ENCODE measurements around the gene STK38. TPM values are rescaled to one million over a fixed set of nuclear protein-coding genes. Genes with fewer than 3 reads are reported as not detected.
A peak's percentile ranks its signal among the peaks of the same experiment; 100 is the strongest.
"Not testable (repeated sequence)": the region's sequence is repeated elsewhere in the genome, so short reads cannot be mapped to it uniquely, and the experiment has no call there.

Gene STK38
- 10 to 100 TPM; 35.1 to 45.0 (median 44.4) TPM for polyA plus RNA-seq (ENCODE audit: insufficient read depth in 1 of 5, insufficient read length in 5 of 5, low replicate concordance in 1 of 5)
- long read RNA-seq, donor 1, partial matches to known transcripts, result 0 of 4 reads
- long read RNA-seq, donor 1, other reads (novel, unspliced or antisense), result 0 of 4 reads
- long read RNA-seq, donor 2, partial matches to known transcripts, result 0 of 1 reads
- long read RNA-seq, donor 2, other reads (novel, unspliced or antisense), result 0 of 1 reads
- long read RNA-seq, donor 3, partial matches to known transcripts, result 17 of 17 reads
- long read RNA-seq, donor 3, other reads (novel, unspliced or antisense), result 0 of 17 reads
- long read RNA-seq, donor 4, result 0 reads
- long read RNA-seq, donor 5, partial matches to known transcripts, result 0 of 2 reads
- long read RNA-seq, donor 5, other reads (novel, unspliced or antisense), result 0 of 2 reads
- long read RNA-seq, donor 6, partial matches to known transcripts, result 19 of 22 reads
- long read RNA-seq, donor 6, other reads (novel, unspliced or antisense), result 0 of 22 reads
- long read RNA-seq, donor 7, partial matches to known transcripts, result 7 of 7 reads
- long read RNA-seq, donor 7, other reads (novel, unspliced or antisense), result 0 of 7 reads
- long read RNA-seq, donor 8, partial matches to known transcripts, result 0 of 1 reads
- long read RNA-seq, donor 8, other reads (novel, unspliced or antisense), result 0 of 1 reads

DNA sequence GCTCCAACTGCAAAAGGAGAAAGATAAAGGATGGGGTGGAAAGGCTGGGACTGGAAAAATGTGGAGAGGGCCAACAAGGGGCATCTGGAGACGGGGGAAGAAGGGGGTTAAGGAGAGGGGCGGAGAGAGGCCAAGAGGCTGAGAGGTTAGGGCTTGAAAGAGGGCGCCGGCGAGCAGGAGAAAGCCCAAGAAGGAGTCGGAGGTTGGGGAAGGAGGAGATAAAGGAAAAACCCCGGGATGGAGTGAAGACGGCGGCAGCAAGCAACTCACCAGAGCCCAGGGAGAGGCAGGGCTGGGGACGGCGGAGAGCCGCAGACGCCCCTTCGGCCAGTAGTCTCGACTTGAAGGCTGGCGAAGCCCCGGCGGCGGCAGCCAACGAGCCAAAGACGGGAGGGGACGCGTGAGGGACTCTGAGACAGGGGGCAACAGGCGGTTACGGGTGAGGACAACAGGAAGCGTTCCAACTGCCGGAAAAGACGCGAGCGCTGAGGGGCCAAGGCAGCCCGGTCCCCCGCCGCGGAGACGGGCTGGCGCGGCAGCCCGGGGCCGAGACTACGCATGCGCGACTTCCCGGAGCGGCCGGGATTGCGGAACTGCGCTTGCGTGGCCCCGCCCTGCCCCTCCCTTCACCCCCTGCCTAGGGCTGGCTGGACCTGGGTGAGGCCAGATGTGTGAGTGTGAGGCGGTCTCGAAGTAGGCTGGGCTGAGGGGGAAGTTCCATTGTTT lies at the start of gene STK38:
Gene STK38 (minus strand): TSS at position 560 of the 726 bp plus-strand sequence. CDS start 7,277 bp downstream, outside the sequence.
- DNase-seq, result peak; percentile 90 to 92

DNA sequence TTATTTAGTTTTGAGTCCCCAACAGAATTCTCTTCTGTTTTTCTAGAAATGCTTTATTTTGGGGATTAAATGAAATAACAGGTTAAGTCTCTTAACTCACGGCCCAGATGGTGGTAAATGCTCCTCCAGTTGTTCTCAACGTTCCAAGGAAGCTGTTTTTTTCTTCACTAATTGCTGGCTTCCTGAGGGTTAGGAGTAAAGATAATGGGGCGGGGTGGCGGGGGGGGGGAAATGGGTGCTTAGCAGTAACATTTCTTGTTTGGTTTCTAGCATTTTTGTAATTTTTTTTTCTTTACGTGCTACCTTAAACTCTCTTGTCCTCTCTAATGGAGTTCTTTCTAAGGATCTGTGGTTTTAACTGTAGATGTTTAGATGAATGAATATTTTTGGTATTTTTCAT lies 49.1 kb upstream of the STK38 start:
- DNase-seq, result no peak

DNA sequence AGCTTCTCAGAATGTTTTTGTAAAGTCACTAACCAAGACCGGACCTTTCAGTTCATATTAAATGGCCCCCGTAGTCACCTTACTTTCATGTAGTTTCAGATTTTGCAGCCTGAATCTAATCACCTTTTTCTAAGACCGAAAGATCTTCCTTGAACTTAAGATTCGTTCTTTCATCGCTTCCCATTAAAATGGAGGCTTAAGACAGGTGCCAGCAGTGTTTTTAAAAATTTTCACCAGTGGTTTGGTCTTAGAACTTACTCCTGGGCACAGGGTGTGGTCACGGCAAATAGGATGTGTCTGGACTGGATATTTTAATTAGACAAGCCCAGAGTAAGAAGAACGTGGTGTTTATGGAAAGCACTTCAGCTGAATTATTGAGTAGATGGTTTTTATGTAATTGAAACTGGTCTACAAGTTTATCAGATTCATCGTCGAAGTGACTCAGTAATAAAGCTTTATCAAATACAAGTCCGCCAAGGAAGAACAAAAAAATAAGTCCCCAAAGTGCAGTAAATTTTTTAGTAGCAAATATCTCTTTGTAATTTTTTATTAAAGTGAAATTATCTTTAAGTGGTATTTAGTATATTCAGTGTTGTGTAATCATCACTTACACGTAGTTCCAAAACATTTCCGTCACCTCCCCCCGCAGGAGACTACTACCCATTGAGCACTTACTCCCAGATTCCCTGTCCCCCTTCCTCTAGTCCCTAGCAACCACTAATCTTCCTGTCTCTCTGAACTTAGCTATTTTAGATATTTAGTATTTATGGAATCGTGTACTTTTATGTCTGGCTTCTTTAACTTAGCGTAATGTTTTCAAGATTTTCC lies 47.8 kb upstream of the STK38 start:
- DNase-seq, result peak; percentile 60 to 71

DNA sequence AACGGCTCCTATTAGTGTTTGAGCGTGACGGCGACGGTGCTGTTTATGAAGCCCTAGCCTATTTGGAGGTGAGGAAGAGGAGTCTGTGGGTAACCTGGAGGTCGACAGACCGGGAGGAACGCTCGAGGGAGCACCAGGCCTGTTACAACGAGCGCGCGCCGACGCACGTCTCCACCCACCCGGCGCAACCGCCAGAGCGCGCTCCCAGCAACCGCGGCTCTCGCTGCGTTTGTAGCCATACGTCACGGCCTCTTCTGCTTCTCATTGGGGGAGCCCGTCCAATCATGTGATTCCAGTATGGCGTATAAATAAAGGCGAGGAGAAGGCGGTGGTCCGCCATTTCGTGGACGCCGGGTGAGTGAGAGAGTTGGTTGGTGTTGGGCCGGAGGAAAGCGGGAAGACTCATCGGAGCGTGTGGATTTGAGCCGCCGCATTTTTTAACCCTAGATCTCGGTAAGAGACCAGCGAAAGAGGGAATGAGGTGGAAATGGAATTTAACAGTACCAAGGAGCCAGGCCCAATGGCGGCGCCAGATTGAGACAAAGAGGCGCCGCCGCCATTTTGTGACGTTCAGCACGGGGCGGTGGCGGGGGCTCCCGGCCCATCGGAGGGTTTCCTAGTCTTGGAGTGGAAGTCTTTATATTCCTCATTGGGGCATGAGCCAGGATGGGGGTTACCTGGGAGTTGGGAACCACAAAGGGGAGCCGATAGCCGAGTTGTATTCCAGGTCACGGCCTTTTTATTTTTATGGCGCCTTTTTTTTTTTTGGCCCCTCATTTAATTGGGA lies 46.9 kb upstream of the STK38 start, which contains the start of gene SRSF3:
Gene SRSF3 (plus strand): TSS at position 334 of the 787 bp plus-strand sequence. CDS start 2,401 bp downstream, outside the sequence.
- peak; percentile 98 for DNase-seq

DNA sequence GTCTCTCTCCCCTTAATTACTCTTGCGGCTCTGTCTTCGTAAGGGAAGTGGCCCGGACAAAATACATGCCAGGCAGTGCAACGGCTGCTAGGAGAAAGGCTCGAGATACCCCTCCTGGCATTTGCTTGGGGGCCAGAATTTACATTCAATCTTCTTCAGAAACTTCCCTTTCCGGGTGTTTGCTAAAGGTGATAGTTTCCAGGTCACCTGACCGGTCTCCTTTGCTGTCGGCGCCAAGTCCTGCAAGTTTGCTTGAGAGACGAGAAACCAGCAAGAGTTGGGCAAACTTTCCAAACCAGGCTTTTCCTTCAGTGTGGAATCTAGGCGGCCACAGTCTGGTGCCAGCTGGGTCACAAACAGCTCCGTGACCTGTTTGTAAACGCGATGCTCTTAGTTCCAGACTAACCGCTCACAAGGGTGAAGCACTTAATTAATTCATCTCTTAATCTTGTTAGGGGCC lies 46.3 kb upstream of the STK38 start:
- no peak for DNase-seq

DNA sequence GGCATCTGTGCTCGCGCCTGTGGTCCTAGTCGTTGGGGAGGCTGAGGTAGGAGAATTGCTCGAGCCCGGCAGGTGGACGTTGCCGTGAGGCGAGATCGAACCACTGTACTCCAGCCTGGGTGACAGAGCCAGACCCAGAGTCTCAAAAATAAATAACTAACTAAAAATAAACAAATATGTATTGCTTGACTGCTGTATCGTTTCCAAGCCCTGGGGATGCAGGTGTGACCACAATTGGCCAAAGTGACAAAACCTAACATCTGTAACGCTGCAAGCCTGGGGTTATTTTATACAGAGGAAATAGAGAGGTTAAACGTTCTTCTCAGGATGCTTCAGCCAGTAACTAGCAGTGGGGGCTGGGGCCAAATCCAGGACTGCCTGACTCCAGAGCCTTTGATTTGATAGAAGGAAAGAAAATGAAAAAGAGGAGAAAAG lies 45.0 kb upstream of the STK38 start:
- no peak for DNase-seq

DNA sequence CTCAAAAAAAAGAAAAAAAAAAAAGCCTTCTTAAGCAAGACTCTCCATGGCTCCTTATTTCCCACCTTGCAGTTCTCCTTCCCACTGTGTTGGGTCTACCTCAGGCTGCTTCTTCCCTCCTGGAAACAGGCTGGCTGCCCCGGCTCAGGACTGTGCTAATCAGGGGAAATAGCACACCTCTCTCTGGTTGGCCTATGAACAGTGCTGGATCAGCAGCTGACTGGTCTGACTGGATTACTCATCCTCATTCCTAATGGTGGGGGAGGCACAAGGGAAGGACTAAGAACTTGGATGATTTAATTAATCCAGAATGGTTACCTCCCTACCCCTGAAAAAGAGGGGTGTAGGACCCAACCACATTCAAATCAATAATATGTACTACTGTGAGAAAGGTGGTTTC lies 43.0 kb upstream of the STK38 start:
- DNase-seq, result no peak

DNA sequence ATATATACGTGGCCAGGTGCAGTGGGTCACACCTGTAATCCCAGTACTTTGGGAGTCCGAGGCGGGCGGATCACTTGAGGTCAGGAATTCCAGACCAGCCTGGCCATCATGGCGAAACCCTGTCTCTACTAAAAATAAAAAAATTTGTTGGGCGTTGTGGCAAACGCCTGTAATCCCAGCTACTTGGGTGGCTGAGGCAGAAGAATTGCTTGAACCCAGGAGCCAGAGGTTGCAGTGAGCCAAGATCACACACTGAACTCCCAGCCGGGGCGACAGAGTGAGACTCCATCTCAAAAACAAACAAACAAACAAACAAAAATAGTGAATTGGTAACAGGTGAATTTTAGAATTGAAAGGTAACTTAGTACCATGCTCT lies 41.7 kb upstream of the STK38 start:
- DNase-seq, result not testable (repeated sequence)

DNA sequence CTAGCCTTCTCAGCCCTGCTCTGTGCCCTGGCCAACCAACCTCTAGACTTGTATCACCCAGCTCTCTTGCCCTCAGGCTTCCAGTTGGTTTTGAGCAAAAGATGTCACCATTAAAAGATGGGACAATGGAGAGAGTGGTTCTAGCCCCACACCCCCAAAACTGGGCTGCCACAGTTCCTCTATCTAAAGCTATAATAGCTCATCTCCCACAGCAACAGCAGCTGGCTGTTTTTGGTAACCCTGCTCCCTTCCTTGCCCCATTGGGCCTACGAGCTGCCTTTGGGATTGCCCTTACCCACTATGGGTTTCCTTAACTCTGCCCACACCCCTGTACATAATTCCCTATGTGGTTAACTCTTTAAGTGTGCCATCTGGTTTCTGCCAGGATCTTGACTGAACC lies 39.3 kb upstream of the STK38 start:
- no peak for DNase-seq

DNA sequence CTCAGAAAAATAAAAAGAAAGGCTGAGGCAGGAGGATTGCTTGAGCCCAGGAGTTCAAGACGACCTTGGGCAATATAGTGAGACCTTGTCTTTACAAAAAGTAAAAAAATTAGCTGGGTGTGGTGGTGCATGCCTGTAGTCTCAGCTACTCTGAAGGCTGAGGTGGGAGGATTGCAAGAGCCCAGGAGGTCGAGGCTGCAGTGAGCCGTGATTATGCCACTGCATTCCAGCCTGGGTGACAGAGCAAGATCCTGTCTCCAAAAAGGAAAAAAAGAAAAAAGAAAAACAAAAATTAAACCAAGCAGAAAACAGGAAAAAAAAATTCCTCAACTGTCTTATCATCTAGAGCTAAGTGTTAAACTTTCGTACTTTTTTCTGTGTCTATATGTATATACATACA lies 34.4 kb upstream of the STK38 start:
- DNase-seq, result no peak

DNA sequence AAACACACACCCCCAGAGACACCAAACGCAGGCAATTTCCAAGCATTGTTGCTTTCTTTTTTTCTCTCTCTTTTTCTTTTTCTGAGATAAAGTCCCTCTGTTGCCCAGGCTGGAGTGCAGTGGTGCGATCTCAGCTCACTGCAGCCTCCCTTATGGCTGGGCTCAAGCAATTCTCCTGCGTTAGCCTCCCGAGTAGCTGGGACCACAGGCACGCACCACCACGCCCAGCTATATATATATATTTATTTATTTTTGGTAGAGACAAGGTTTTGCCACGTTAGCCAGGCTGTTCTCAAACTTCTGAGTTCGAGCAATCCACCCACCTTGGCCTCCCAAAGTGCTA lies 32.9 kb upstream of the STK38 start:
- no peak for DNase-seq

DNA sequence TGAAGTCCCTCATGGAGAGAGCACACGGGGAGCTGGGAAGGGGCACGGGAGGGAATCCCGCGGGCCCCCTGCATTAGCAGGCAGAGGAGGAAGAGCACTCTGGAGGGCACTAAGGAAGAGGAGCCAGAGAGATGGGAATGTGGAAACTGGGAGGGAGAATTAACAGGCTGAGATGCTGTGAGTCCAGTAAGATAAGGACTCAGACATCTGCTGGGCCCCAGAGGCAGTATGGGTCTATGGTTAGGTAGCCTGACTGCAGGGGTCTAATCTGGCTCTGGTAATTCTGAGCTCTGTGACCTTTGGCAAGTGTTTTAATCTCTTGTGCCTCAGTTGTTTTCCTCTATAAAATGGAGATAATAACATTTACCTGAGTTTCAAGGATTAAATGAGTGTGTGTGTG lies 31.2 kb upstream of the STK38 start:
- no peak for DNase-seq

DNA sequence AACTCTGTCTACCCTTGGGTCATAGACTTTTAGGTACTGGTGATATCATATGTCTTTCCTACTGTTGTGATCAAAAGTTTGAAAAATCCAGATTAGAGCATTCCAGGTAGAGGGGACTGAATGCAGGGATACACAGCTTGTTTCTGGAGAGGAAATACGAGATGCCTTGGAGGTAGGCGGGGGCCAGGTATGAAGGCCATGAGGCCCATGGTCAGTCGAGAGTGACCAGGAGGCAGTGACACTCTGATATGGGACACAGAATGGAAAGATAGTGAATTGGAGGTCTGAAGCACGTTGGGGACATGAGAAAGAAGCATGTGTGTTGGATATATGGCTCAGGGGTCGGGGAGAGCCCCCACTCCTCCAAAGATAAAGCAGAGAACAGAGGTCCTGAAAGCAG lies 30.8 kb upstream of the STK38 start:
- DNase-seq, result no peak

DNA sequence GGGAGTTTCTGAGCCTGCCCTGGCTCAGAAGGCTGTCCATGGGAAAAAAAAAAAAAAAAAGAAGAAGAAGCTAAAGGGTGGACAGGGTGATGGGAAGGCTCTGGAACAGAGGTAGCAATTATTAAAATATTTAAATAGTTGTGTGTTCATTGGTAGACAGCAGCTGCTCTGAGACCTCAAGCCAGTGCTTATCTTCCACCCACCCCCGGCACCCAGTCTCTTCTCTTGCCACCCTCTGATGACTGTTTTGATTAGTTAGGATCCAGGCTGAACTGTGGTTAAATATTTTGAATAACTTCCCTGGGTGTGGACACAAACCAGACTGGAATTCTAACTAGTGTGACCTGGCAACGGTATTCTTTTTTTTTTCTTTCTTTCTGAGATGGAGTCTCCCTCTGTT lies 30.0 kb upstream of the STK38 start:
- no peak for DNase-seq

DNA sequence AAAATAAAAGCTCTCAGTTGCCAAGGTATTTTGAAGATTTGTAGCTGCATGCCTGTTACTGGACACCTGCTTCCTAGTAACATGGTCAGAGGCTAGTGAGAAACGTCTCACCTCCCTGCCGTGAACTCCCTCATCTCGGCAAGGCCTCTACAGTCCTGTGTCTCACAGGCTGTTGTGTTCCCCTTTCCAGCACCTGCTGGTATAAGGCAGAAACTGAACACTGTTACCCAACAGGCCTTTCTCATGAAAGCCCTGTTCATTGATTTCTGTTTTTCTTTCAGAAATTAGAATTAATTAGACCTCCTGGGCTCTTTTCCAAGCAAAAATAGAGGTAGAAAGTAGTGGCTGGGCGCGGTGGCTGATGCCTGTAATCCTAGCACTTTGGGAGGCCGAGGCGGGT lies 29.3 kb upstream of the STK38 start:
- no peak for DNase-seq

DNA sequence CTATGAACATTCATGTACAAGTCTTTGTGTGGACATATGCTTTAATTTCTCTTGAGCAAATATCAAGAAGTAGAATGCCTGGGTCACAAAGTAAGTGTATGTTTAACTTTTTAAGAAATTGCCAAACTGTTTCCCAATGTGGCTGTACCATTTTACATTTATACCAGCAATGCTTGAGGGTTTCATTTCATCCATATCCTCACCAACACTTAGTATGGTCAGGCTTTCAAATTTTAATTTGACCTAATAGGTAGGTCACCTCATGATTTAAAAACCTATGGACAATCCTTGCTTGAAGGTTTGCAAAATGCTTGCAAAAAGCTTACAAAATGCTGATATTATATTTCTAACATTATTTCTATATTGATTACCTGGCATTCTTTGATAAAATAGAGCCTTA lies 27.4 kb upstream of the STK38 start:
- DNase-seq, result no peak

DNA sequence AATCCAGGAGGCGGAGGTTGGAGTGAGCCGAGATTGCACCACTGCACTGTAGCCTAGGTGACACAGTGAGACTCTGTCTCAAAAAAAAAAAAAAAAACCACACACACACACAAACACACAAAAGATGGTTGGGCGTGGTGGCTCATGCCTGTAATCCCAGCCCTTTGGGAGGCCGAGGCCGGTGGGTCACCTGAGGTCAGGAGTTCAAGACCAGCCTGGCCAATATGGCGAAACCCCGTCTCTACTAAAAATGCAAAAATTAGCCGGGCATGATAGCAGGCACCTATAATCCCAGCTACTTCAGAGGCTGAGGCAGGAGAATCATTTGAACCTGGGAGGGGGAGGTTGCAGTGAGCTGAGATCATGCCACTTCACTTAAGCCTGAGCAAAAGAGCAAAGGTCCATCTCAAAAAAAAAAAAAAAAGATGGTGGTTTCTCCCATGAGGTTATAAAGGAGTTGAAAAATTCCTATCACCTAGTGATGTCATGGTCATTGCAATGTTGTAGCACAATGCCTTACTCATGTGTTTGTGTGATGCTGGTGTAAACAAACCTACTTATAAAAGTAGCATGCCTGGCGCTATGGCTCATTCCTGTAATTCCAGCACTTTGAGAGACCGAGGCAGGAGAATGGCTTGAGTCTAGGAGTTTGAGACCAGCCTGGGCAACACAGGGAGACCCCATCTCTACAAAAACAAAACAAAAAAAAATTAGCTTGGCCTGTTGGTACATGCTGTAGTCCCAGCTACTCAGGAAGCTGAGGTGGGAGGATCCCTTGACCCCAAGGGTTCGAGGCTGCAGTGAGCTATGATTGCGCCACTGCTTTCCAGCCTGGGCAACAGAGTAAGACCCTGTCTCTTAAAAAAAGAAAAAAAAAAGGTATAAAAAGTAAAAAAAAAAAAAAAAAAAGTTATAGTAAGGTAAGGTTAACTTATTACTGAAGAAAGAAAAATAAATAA lies 25.4 kb upstream of the STK38 start:
- DNase-seq, result not testable (repeated sequence)

DNA sequence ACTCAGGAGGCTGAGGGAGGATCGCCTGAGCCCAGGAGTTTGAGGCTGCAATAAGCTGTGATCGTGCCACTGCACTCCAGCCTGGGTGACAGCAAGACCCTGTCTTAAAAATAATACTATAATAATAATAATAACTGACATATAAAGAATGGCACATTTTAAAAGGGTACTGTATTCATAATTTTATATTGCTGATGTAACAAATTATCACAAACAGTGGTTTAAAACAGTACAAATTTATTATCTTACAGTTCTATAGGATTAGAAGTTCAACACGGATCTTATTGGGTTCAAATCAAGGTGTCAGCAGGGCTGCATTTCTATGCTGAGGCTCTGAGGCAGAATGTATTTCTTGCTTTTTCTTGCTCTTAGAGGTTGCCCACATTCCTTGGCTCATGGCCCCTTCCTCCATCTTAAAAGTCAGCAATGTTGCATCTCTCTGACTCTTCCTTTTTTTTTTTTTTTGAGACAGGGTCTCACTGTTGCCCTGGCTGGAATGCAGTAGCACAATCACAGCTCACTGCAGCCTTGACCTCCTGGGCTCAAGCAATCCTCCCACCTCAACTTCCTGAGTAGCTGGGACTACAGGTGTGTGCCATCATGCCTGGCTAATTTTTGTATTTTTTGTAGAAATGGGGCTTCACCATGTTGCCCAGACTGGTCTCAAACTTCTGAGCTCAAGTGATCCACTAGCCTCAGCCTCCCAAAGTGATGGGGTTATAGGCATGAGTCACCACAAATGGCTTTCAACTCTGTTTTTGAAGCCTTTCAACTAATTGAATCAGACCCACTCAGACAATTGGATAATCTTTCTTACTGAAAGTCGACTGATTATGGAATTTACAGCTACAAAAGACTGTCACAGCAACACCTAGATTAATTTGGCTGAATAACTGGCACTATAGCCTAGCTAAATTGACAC lies 24.1 kb upstream of the STK38 start:
- no peak for DNase-seq
